GM23338 (cell line): ENCODE data around the gene PFDN4.
A peak's percentile ranks its signal among the peaks of the same experiment; 100 is the strongest.

Experiments
- CREB1 ChIP-seq: fragments of 250-450 bp; sonication (Bioruptor Pico); IDR thresholded peaks from 2 replicates; pipeline ENCODE4 v1.5.0; 2020; ENCODE audit warnings: low read depth, mild to moderate bottlenecking, moderate library complexity
- CTCF ChIP-seq, 2 experiments: fragments of 200-600 bp in 1 of 2; sonication (generic) in 1 of 2; conservative IDR thresholded peaks; 2 replicates each; pipeline versions ENCODE4 v1.5.1 to v1.6.1; 2016 to 2017; ENCODE audit warnings: antibody characterized with exemption in 2 of 2, low read depth in 2 of 2, mild to moderate bottlenecking in 2 of 2, moderate library complexity in 1 of 2
- EZH2 ChIP-seq: fragments of 200-600 bp; sonication (generic); IDR thresholded peaks from one replicate; pipeline ENCODE4 v1.8.0; 2017; ENCODE audit warnings: antibody characterized with exemption, mild to moderate bottlenecking, low read depth; ENCODE audit not compliant: unreplicated experiment
- EZH2phosphoT487 ChIP-seq: fragments of 200-600 bp; sonication (generic); IDR thresholded peaks from one replicate; pipeline ENCODE4 v1.8.1; 2018; ENCODE audit warnings: antibody characterized with exemption; ENCODE audit not compliant: unreplicated experiment
- POLR2AphosphoS5 ChIP-seq: IDR thresholded peaks from 2 replicates; pipeline ENCODE4 v1.6.1; 2016; ENCODE audit warnings: antibody characterized with exemption, low read depth
- ZNF114 ChIP-seq: fragments of 250-450 bp; sonication (Bioruptor Pico); IDR thresholded peaks from 2 replicates; pipeline ENCODE4 v1.5.0; 2020; ENCODE audit warnings: mild to moderate bottlenecking, moderate library complexity
- TF ChIP-seq, protein P1 (sequence below): IDR thresholded peaks from one replicate; pipeline ENCODE4 v1.6.1; 2018; ENCODE audit warnings: antibody characterized with exemption; ENCODE audit not compliant: unreplicated experiment

DNA sequence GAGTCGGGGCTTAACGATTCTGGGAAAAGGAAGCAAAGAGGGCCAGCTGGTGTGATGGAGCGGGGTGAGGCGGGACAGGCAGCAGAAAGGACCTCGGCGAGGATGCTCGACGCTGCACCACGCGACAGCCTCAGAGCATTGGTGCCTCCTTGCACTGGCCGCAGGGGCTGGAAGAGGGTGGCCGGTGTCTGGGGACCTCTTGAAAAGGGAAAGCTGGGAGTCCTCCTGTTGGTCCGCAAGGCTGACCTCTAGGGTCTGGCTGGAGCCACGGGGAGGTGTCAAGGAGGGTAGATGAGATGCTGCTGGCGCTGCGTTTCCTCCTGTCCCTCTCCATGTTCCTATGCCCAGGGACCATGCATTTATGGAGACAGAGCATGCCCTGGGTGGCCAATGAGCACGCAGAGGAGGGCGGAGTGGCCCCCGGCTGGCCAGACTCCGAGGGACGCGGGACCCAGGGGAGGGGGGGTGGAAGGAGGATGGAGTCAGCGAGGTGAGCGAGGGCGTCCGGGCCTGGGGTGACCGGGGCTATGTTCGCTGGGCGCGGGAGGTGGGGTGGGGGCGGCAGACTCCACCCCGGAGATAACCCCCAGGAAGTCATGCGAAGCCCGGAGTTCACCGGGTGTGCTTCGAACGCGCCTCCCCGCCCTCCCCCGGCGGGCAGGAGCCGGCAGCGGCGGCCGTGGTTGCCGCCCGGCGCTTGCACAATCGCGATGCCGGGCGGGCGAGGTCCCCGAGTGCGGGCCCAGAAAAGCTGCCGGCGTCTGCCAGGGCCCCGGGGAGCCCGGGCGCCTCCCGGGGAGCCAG, 34.0 kb upstream of the PFDN4 start, which contains the start of gene CYP24A1:
- no peak for TF ChIP-seq POLR2AphosphoS5
- TF ChIP-seq CTCF (conservative IDR thresholded peaks at IDR 0.05; ENCODE audit: low read depth in 2 of 2) = no peak
- no peak for TF ChIP-seq CREB1 (CRISPR knock-in tag)
- TF ChIP-seq EZH2 = peak; percentile 72
- TF ChIP-seq ZNF114 = no peak
- no peak for TF ChIP-seq EZH2phosphoT487
- TF ChIP-seq, protein P1, sequence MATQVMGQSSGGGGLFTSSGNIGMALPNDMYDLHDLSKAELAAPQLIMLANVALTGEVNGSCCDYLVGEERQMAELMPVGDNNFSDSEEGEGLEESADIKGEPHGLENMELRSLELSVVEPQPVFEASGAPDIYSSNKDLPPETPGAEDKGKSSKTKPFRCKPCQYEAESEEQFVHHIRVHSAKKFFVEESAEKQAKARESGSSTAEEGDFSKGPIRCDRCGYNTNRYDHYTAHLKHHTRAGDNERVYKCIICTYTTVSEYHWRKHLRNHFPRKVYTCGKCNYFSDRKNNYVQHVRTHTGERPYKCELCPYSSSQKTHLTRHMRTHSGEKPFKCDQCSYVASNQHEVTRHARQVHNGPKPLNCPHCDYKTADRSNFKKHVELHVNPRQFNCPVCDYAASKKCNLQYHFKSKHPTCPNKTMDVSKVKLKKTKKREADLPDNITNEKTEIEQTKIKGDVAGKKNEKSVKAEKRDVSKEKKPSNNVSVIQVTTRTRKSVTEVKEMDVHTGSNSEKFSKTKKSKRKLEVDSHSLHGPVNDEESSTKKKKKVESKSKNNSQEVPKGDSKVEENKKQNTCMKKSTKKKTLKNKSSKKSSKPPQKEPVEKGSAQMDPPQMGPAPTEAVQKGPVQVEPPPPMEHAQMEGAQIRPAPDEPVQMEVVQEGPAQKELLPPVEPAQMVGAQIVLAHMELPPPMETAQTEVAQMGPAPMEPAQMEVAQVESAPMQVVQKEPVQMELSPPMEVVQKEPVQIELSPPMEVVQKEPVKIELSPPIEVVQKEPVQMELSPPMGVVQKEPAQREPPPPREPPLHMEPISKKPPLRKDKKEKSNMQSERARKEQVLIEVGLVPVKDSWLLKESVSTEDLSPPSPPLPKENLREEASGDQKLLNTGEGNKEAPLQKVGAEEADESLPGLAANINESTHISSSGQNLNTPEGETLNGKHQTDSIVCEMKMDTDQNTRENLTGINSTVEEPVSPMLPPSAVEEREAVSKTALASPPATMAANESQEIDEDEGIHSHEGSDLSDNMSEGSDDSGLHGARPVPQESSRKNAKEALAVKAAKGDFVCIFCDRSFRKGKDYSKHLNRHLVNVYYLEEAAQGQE = no peak
